Stimulated activated CD8-positive, alpha-beta memory T cell treated with anti-CD3 and anti-CD28 coated beads, Interleukin-15, amount 100 ng/mL, for 4 hours (primary cell): ENCODE data around the gene TEAD3.
"Not testable (repeated sequence)": the region's sequence is repeated elsewhere in the genome, so short reads cannot be mapped to it uniquely, and the experiment has no call there.

Source experiments
- DNase-seq, 2 donors: peaks; one replicate each; pipeline ENCODE4 v3.0.0-alpha.2; 2020; ENCODE audit warnings: low read depth in 2 of 2

TEAD3 gene

DNA sequence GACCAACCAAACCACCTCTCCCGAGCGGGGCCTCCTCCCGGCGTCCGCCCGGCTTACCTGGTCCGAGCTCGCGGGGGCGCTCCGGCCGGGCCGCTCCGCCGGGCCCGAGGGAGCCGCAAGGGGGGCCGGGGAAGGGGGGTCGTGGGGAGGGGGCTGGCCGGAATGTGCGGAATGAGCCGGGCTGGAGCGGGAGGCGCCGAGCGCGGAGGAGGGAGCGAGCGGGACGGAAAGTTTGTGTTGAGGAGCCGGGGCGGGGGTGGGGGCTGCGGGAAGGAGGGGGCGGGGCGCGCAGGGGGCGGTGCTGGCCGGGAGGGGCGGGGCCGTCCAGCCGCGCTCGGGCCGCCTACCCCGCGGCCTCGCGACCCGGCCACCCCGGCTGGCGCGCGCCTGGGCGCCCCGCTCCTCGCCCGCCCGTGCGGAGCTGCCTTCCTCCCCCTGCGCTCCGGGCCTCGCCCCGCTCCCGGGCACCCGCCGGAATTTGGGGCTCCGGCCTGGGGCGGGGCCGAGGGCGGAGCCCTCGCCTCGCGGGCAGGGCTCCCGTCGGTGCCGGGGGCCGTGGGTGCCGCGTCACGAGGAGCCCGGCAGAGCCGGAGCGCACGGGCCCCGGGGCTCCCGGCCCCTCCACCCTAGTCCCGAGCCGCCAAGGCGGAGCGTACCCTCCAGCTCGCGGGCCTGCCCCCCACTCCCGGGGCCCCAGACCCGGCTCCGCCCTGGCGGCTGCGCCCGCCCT lies at the start of gene TEAD3:
TEAD3 (minus strand) TSS at position 239 of the 730 bp plus-strand sequence.
- peak in 1 of 2 donors; percentile 38 for DNase-seq

GRCh38 chr6:35544769-35545361 lies 48.0 kb upstream of the TEAD3 start:
- DNase-seq, result no peak

GRCh38 chr6:35543459-35544193 lies 46.7 kb upstream of the TEAD3 start:
- no peak for DNase-seq

DNA sequence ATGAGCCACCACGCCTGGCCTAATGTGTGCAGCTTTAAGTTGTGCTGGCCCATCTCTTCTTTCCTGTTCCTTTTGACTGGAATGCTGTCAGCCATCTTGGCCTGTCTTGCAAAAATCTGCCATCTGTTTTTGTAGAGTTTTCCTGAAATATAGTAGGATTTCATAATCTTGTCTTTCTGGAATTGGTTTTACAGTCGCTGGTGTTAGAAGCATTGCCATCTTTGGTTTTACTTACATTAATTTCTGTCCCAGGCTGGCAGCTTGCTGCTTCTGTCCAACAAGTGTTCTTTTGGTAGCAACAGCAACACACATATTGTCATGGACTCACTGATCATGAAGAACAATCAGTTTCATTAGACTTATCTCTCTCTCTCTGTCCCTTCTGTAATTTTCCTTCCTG lies 45.0 kb upstream of the TEAD3 start:
- no peak for DNase-seq

- no peak for DNase-seq
These were observed 42.3 kb upstream of the TEAD3 start for GRCh38 chr6:35539223-35539622.

DNA sequence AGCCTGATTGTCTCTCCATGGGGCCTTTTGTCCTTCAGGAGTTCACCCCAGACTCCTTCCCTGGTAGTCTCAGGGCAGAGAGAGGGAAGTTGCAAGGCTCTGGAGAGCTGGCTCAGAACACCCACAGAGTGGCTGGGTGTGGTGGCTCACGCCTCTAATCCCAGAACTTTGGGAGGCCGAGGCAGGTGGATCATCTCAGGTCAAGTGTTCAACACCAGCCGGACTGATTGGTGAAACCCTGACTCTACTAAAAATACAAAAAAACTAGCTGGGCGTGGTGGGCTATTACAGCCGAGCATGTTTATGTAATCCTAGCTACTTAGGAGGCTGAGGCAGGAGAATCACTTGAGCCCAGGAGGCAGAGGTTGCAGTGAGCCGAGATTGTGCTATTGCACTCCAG lies 39.0 kb upstream of the TEAD3 start:
- not testable (repeated sequence) for DNase-seq

- no peak for DNase-seq
These were observed 37.7 kb upstream of the TEAD3 start for GRCh38 chr6:35534407-35535170.

- DNase-seq, result no peak
These were observed 37.1 kb upstream of the TEAD3 start for GRCh38 chr6:35533981-35534380.

GRCh38 chr6:35532126-35532525 lies 35.2 kb upstream of the TEAD3 start:
- no peak for DNase-seq

- DNase-seq, result no peak
These were observed 27.6 kb upstream of the TEAD3 start for GRCh38 chr6:35524380-35525020.

DNA sequence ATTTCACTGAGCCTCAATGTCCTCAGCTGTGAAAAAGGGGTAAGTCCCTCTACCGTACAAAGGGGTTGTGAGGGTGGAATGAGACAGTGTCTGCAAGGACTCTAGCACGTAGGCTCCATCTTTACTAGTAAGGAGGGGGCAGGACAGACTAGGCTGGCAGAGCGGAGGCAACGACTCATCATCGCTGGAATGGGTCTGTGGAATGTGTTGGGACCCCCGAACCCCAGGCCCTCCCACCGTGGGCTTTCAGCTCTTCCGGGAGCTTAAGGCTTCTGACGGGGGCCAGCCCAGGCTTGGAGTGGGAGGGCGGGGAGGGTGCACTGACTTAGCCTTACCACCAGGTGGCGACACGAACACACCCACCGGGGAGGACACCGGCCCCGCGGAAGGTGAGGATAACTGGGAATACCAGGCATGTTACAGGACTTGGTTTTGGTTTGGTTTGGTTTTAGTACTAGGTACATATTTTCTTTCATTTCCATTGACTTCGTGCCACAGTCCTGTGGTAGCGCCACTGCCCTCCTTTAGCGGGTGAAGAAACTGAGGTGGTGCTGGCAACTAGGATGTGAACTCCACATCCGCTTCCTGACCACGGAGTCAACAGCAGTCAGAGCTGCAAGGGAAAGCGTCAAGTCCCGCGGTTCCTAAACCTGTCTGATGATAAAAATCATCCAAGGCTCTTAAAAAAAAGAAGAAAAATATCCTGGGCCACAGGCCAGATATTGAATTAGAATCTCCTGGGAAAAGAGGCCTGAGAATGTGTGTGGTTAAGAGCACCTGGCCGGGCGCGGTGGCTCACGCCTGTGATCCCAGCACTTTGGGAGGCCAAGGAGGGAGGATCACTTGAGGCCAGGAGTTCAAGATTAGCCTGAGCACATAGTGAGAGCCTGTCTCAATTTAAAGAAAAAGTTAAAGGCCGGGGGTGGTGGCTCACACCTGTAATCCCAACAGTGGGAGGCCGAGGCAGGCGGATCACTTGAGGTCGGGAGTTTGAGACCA lies 26.1 kb upstream of the TEAD3 start:
- DNase-seq, result peak; percentile 36 to 41

DNA sequence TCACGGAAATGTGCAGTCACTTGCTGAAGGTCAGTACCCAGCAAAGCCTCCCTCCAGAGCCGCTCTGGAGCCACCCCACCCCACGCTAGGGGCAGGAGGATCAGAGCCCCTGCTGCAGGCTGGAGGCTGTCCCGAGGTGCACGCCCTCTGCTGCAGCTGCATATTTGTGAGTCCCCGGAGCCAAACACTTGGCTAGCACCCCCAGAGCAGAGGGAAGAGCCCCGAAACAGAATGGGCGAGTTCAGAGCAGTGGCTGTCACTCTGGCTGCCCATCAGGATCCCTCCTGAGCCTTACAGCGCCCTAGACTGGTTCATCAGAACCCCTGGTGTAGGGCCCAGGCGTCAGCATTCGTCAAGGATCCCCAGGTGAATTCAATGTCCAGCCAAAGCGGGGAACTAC lies 25.3 kb upstream of the TEAD3 start:
- no peak for DNase-seq

GRCh38 chr6:35521235-35521634 lies 24.4 kb upstream of the TEAD3 start:
- DNase-seq, result no peak

- no peak for DNase-seq
These were observed 22.6 kb upstream of the TEAD3 start for GRCh38 chr6:35519313-35520015.

- DNase-seq, result no peak
These were observed 21.9 kb upstream of the TEAD3 start for GRCh38 chr6:35518566-35519312.

DNA sequence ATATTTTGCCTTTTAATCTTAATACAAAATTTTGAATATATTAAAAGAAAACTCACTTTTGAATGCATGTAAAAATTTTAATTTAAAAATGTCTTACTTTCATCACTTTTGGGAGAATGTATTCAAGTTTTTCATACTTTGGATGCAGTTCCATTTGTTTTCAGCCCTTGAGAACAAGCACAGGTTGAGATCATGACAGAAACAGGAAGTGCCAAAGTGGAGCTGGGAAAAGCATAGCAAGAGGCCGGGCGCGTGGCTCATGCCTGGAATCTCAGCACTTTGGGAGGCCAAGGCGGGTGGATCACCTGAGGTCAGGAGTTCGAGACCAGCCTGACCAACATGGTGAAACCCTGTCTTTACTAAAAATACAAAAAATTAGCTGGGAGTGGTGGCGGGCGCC lies 21.1 kb upstream of the TEAD3 start:
- not testable (repeated sequence) for DNase-seq

- DNase-seq, result no peak
These were observed 19.8 kb upstream of the TEAD3 start for GRCh38 chr6:35516712-35517111.

DNA sequence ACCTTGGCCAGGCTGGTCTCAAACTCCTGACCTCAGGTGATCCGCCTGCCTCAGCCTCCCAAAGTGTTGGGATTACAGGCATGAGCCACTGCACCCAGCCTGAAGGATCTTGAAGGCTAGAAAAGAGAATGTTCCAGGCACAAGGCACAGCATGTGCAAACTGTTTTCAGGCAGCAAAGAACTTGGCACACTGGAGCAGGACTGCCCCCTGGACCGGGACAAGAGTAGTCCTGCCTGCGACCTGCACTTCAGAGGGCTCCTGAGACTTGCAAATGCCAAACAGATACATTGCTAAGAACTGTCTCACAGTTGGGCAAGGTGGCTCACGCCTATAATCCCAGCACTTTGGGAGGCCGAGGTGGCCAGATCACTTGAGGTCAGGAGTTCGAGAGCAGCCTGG lies 19.1 kb upstream of the TEAD3 start:
- not testable (repeated sequence) for DNase-seq

GRCh38 chr6:35514587-35514986 lies 17.7 kb upstream of the TEAD3 start:
- DNase-seq, result no peak
